ENCODE results near the gene DCAF15.

DNA sequence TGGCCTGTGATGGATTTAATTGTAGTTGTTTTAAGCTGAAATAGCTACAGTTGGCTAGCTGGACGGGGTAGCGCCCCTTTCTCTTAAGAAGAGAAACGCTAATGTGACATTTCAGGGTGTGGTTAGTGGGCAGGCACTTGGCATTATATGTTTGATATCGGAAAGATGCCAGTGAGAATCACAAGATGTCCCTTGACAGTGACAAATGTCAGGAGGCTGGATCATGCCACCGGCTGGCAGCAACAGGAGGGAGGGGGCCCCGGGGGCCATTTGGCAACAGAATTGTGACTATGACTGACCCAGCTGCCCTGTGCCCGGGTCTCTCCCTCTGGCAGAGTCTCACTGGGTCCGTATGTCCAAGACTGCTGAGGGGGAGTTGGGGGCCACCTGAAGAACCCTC lies 4.7 kb downstream of the DCAF15 start:
- TF ChIP-seq, protein P1, sequence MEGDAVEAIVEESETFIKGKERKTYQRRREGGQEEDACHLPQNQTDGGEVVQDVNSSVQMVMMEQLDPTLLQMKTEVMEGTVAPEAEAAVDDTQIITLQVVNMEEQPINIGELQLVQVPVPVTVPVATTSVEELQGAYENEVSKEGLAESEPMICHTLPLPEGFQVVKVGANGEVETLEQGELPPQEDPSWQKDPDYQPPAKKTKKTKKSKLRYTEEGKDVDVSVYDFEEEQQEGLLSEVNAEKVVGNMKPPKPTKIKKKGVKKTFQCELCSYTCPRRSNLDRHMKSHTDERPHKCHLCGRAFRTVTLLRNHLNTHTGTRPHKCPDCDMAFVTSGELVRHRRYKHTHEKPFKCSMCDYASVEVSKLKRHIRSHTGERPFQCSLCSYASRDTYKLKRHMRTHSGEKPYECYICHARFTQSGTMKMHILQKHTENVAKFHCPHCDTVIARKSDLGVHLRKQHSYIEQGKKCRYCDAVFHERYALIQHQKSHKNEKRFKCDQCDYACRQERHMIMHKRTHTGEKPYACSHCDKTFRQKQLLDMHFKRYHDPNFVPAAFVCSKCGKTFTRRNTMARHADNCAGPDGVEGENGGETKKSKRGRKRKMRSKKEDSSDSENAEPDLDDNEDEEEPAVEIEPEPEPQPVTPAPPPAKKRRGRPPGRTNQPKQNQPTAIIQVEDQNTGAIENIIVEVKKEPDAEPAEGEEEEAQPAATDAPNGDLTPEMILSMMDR (IDR thresholded peaks at IDR 0.05), result no peak
- no peak for TF ChIP-seq POLR2A (IDR thresholded peaks at IDR 0.05)
- TF ChIP-seq POLR2AphosphoS5 (IDR thresholded peaks at IDR 0.05; ENCODE audit: insufficient read depth in 1 of 2, low read depth in 1 of 2), result no peak
